ENCODE results near the gene HNRNPA2B1. TPM values are rescaled to one million over a fixed set of nuclear protein-coding genes. Genes with fewer than 3 reads are reported as not detected.
A peak's percentile ranks its signal among the peaks of the same experiment; 100 is the strongest.
"Not testable (repeated sequence)": the region's sequence is repeated elsewhere in the genome, so short reads cannot be mapped to it uniquely, and the experiment has no call there.

HNRNPA2B1 gene
- total RNA-seq, 2 experiments from 2014 or later = 258 to 1,090 TPM

GRCh38 chr7:26153241-26153822 lies 47.2 kb downstream of the HNRNPA2B1 start:
- peak overlapping the region; percentile 89 for H3K4me2 ChIP-seq (ENCODE audit: low read length)
- peak overlapping the region; percentile 73 for H3K4me3 ChIP-seq (ENCODE audit: low read depth, low read length, poor library complexity, severe bottlenecking)
- H4K20me1 ChIP-seq (ENCODE audit: insufficient read depth, low read length) = no peaks in the 10 kb centered on the region; the same call in 1 of the 2 replicates
- CTCF ChIA-PET (ENCODE audit: unreplicated experiment) = no interaction called here
- TF ChIP-seq CTCF (conservative IDR thresholded peaks at IDR 0.05; ENCODE audit: low read length) = no peak
- TF ChIP-seq EZH2phosphoT487 (IDR thresholded peaks at IDR 0.05; ENCODE audit: borderline replicate concordance, low read depth, low read length) = no peak
- H3K9me3 ChIP-seq (ENCODE audit: low read length) = no peaks in the 10 kb centered on the region
- POLR2A ChIA-PET = no interaction called here
- peak overlapping the region; percentile 30 for H3K27ac ChIP-seq (ENCODE audit: low read depth, low read length, poor library complexity, severe bottlenecking)
- H3K9me2 ChIP-seq (ENCODE audit: insufficient read depth, low read length) = no peaks in the 10 kb centered on the region
- no peaks in the 10 kb centered on the region for H3K36me3 ChIP-seq (ENCODE audit: insufficient read depth, low read length)
- peak overlapping the region; percentile 96; the same call in 1 of the 2 replicates for H2AFZ ChIP-seq (ENCODE audit: low read length)
- TSS peak; percentile 53 for BruUV-seq (replicated peaks)
- H3K79me2 ChIP-seq (ENCODE audit: insufficient read depth, low read depth, low read length) = peaks cover 53% of the 10 kb centered on the region
- DNase-seq (ENCODE audit: low spot score) = peak; percentile 21
- peaks cover 55% of the 10 kb centered on the region for H3K4me1 ChIP-seq (ENCODE audit: insufficient read depth, low read length, poor library complexity, severe bottlenecking)
- intact Hi-C loops (cut with micrococcal nuclease; ENCODE audit: unreplicated experiment) = loop anchor here (2.0 to 5.0 kb wide), 2 partner anchors 63 to 186 kb away; no protein-coding TSS in a partner anchor

GRCh38 chr7:26152782-26153240 lies 47.7 kb downstream of the HNRNPA2B1 start:
- Histone ChIP-seq H3K27ac (ENCODE audit: low read depth, low read length, poor library complexity, severe bottlenecking) (peak overlapping the region; percentile 30), H3K4me1 (ENCODE audit: insufficient read depth, low read length, poor library complexity, severe bottlenecking) (peaks cover 50% of the 10 kb centered on the region), H3K79me2 (ENCODE audit: insufficient read depth, low read depth, low read length) (peaks cover 48% of the 10 kb centered on the region), H2AFZ (ENCODE audit: low read length) (peak overlapping the region; percentile 96; the same call in 1 of the 2 replicates), H3K4me3 (ENCODE audit: low read depth, low read length, poor library complexity, severe bottlenecking) (peak overlapping the region; percentile 73), H3K4me2 (ENCODE audit: low read length) (peak overlapping the region; percentile 89)
- intact Hi-C loops (cut with micrococcal nuclease; ENCODE audit: unreplicated experiment) = loop anchor here (1.0 to 5.0 kb wide), 3 partner anchors 47 to 186 kb away; partner anchors contain the start of gene HNRNPA2B1
- peak; percentile 56 for DNase-seq (ENCODE audit: low spot score)
- H3K9me2 ChIP-seq (ENCODE audit: insufficient read depth, low read length); H3K36me3 ChIP-seq (ENCODE audit: insufficient read depth, low read length); H4K20me1 ChIP-seq (ENCODE audit: insufficient read depth, low read length); BruUV-seq (replicated peaks); H3K9me3 ChIP-seq (ENCODE audit: low read length): not testable (repeated sequence)
- POLR2A ChIA-PET = interaction anchor here (1.3 to 1.7 kb wide), 3 partner anchors 14 to 52 kb away, joined by 3 to 7 read pairs (median 5); partner anchors contain the start of gene CBX3
- CTCF ChIA-PET (ENCODE audit: unreplicated experiment) = interaction anchor here (0.7 kb wide), 1 partner anchor 263 kb away, joined by 3 read pairs; no protein-coding TSS in a partner anchor

GRCh38 chr7:26151953-26152781 lies 48.4 kb downstream of the HNRNPA2B1 start, which contains the start of gene NFE2L3:
TSS of gene NFE2L3 (plus strand) at chr7:26152198. CDS start at chr7:26152499, 301 bp downstream.
- TF ChIP-seq CTCF (conservative IDR thresholded peaks at IDR 0.05; ENCODE audit: low read length) = 0 out of 2 replicates have a peak, but pooled peaks have one; percentile 18
- no peak for TF ChIP-seq EZH2phosphoT487 (IDR thresholded peaks at IDR 0.05; ENCODE audit: borderline replicate concordance, low read depth, low read length)
- BruUV-seq (replicated peaks) = no TSS peak
- no peaks in the 10 kb centered on the region; the same call in 1 of the 2 replicates for H4K20me1 ChIP-seq (ENCODE audit: insufficient read depth, low read length)
- no peaks in the 10 kb centered on the region for H3K36me3 ChIP-seq (ENCODE audit: insufficient read depth, low read length)
- intact Hi-C loops (cut with micrococcal nuclease; ENCODE audit: unreplicated experiment) = loop anchor here (1.0 to 5.0 kb wide), 3 partner anchors 48 to 185 kb away; partner anchors contain the start of gene HNRNPA2B1
- ChIA-PET CTCF (ENCODE audit: unreplicated experiment) (interaction anchor here (0.7 to 1.6 kb wide), 2 partner anchors 46 to 263 kb away, joined by 3 to 4 read pairs; no protein-coding TSS in a partner anchor), POLR2A (interaction anchor here (0.5 to 1.7 kb wide), 13 partner anchors 9 to 194 kb away, joined by 3 to 7 read pairs (median 3); partner anchors contain the start of gene CBX3)
- H3K4me2 ChIP-seq (ENCODE audit: low read length) = peak within 1 kb of the TSS; percentile 89
- peak within 1 kb of the TSS; percentile 30 for H3K27ac ChIP-seq (ENCODE audit: low read depth, low read length, poor library complexity, severe bottlenecking)
- peaks cover 44% of the 10 kb centered on the region for H3K4me1 ChIP-seq (ENCODE audit: insufficient read depth, low read length, poor library complexity, severe bottlenecking)
- H3K9me2 ChIP-seq (ENCODE audit: insufficient read depth, low read length) = no peaks in the 10 kb centered on the region
- H2AFZ ChIP-seq (ENCODE audit: low read length) = peak within 1 kb of the TSS; percentile 96
- DNase-seq (ENCODE audit: low spot score) = peak; percentile 92
- peaks cover 42% of the 10 kb centered on the region for H3K79me2 ChIP-seq (ENCODE audit: insufficient read depth, low read depth, low read length)
- no peaks in the 10 kb centered on the region for H3K9me3 ChIP-seq (ENCODE audit: low read length)
- H3K4me3 ChIP-seq (ENCODE audit: low read depth, low read length, poor library complexity, severe bottlenecking) = peak within 1 kb of the TSS; percentile 73

Data from OCI-LY7 (cell line).